Measurements from ENCODE around the gene RIIAD1.
"Not testable (repeated sequence)": the region's sequence is repeated elsewhere in the genome, so short reads cannot be mapped to it uniquely, and the experiment has no call there.

Gene RIIAD1

DNA sequence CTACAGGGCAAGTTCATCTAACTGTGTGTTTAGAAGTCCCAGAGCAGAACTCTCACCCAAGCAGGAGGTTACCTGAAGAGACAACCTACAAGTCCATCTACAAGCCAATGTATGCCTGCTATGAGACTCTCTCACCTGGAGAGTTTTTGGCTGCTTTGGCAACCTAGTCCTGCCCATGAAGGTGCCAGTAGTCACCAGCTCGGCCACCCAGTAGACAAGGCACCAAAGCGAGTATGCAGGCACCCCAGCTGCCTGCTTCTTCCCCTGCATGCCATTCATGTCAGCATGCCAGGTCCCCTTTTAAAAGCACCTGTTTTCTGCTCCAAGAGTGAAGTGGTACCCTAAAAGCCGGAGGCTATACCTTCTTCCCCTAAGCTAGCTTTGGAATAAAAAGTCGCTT lies 20.2 kb downstream of the RIIAD1 start:
- Mint-ChIP-seq H3K4me3 (no peak overlapping the region), H3K36me3 (no peaks in the 10 kb centered on the region), H3K4me1 (no peaks in the 10 kb centered on the region), H3K27me3 (no peaks in the 10 kb centered on the region), H3K9me3 (peaks cover 8% of the 10 kb centered on the region), H3K27ac (no peak overlapping the region)
- no peak for ATAC-seq

DNA sequence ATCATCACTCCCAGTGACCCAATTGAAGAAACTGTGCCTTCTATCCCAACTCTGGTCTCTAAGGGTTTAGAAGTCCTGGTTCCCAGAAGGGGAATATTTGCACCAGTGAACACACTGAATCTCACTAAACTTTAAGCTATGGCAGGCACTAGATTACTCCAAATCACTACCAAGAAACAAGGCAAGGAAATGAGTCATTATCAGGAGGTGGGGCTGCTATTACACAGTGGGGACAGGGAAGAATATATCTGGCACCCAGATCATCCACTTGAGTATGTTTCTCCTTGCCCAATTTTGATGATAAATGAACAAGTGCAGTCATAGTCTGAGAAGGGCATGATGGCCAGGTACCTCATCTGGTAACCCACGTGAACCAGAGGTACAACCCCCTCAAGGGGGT lies 35.0 kb downstream of the RIIAD1 start:
- Mint-ChIP-seq H3K27ac (no peak overlapping the region), H3K4me1 (no peaks in the 10 kb centered on the region), H3K27me3 (peaks cover 11% of the 10 kb centered on the region), H3K36me3 (peaks cover 42% of the 10 kb centered on the region), H3K9me3 (no peaks in the 10 kb centered on the region), H3K4me3 (no peak overlapping the region)
- ATAC-seq, result no peak

DNA sequence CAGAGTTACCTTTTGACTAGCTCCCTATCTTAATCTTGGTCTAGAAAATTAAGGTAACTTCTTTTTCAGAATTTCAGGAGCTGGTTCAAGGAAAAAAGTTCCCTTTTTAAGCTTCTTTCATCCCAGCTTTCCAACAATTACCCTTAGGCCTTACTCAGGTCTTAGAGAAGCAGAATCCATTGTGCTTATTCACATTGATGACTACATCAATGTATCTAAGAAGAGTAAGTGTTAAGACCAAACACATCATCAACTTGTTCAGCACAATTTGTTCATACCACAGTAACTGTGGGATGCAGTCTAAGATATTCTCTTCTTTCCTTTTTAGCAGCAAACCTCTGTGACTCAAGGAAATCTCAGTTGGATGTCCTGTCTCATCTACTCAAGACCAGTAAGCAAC lies 37.9 kb downstream of the RIIAD1 start:
- H3K4me3 Mint-ChIP-seq, result no peak overlapping the region
- no peak for ATAC-seq
- peaks cover 16% of the 10 kb centered on the region for H3K4me1 Mint-ChIP-seq
- no peak overlapping the region for H3K27ac Mint-ChIP-seq
- H3K36me3 Mint-ChIP-seq, result peaks cover 53% of the 10 kb centered on the region
- H3K9me3 Mint-ChIP-seq, result no peaks in the 10 kb centered on the region
- H3K27me3 Mint-ChIP-seq, result no peaks in the 10 kb centered on the region

DNA sequence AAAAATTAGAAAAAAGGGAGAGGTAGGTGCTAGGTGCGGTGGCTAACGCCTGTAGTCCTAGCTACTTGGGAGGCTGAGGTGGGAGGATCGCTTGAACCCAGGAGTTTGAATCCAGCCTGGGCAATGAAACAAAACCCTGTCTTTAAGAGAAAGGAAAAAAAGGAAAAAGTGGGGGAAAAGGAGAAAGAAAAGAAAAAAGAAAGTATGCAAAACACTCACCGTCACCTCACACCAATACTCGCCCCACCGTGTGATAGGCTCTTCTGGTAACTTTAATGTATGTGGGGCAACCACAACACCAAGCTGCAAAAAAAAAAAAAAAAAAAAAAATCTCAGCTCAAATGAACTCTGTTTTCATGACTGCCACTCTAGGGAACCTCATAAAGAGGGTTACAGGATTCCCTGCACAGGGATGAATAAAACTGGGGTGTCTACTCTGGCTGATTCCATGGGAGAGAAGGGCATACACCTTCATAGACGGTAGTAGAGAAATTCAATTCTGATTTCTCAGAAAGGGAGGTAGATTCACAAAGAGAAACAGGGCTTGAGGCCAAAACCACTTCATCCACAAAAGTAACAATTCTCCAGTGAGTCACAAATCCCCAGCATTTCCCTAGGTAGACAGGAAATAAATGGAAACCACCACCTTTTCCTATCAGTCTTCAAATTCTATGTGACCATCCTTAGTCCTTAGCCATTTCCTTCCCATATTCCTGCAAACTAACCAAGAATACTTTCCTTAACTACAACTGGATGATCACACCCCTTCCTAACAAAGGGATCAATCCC lies 39.5 kb downstream of the RIIAD1 start:
- H3K4me3 Mint-ChIP-seq, result no peak overlapping the region
- H3K36me3 Mint-ChIP-seq, result peaks cover 46% of the 10 kb centered on the region
- no peak overlapping the region for H3K27ac Mint-ChIP-seq

DNA sequence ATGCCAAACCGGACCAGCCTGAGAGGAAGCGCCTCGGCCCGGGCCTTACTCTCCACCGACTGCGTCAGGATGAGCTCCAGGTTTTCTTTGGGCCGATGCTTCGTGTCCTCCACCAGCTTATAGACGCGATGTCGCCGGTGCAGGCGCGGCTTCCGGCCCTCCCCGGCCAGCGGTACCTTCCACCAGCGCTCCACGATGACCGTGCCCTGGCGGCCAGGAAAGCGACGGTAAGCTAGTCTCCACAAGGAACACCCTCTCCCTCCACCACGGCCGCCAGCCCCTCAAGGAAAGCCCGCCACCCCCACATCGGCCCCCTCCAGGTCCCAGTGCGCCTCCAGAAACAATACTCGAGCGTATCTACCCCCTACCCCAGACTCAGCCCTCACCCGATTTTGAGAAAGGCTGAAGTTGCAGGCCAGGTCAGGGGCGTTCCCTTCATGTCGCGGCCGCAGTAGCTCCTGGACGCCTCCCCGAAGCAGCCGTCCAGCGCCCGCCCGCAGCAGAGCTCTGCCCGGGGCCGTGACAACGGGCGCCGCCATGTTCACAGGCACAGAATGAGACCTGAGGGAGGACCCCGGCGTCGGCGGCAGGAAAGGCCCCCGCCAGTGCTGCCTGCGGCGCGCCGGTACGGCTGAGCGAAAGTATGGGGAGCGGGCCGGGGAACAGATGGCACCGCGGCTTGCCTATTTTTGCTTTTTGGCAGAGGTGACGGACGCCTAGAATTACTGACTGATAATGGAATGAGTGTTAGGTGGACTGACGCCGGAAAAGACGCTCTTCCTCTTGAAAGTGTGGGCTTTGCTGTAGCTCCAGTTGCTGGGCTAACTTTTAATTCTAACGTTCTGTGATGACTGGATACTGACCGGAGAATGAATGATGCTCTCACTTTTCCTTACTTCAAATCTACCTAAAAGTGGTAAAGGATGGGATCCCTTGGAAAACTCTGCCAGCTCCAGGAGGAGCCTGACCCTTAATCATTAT lies 41.9 kb downstream of the RIIAD1 start, which contains the start of gene MRPL9:
Gene MRPL9 (minus strand): TSS at position 556 of the 981 bp plus-strand sequence. CDS start 17 bp downstream, at position 539.
- peaks cover 32% of the 10 kb centered on the region for H3K36me3 Mint-ChIP-seq
- H3K9me3 Mint-ChIP-seq, result no peaks in the 10 kb centered on the region
- H3K4me1 Mint-ChIP-seq, result peaks cover 18% of the 10 kb centered on the region
- ATAC-seq, result peak; percentile 99
- no peaks in the 10 kb centered on the region for H3K27me3 Mint-ChIP-seq
- H3K27ac Mint-ChIP-seq, result peak within 1 kb of the TSS; percentile 97
- H3K4me3 Mint-ChIP-seq, result peak within 1 kb of the TSS; percentile 88

More for the DNA sequence above, 39.5 kb downstream of the RIIAD1 start:
- H3K27me3 Mint-ChIP-seq, result no peaks in the 10 kb centered on the region
- H3K4me1 Mint-ChIP-seq, result peaks cover 18% of the 10 kb centered on the region
- no peaks in the 10 kb centered on the region for H3K9me3 Mint-ChIP-seq
- no peak for ATAC-seq

DNA sequence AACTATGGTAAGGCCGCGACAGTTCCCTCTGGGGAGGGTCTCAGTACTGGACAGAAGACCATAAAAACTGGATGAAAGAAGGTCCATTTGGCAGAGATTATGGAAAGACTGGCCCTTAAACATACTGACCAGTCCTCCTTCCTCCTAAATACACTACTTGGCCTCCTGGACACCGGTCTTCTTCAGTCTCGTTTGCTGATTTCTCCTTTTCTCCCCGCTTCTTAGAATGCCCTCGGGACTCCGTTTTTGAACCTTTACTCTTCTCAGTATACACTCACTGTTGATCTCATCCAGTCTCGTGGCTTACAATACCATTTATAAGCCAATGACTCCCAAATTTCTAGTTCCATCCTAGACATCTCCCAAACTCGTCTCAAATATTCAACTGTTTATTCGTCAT lies 42.7 kb downstream of the RIIAD1 start:
- peaks cover 18% of the 10 kb centered on the region for H3K4me1 Mint-ChIP-seq
- peak overlapping the region; percentile 88 for H3K4me3 Mint-ChIP-seq
- ATAC-seq, result no peak
- H3K36me3 Mint-ChIP-seq, result peaks cover 32% of the 10 kb centered on the region
- H3K27me3 Mint-ChIP-seq, result no peaks in the 10 kb centered on the region
- no peaks in the 10 kb centered on the region for H3K9me3 Mint-ChIP-seq
- H3K27ac Mint-ChIP-seq, result peak overlapping the region; percentile 97

DNA sequence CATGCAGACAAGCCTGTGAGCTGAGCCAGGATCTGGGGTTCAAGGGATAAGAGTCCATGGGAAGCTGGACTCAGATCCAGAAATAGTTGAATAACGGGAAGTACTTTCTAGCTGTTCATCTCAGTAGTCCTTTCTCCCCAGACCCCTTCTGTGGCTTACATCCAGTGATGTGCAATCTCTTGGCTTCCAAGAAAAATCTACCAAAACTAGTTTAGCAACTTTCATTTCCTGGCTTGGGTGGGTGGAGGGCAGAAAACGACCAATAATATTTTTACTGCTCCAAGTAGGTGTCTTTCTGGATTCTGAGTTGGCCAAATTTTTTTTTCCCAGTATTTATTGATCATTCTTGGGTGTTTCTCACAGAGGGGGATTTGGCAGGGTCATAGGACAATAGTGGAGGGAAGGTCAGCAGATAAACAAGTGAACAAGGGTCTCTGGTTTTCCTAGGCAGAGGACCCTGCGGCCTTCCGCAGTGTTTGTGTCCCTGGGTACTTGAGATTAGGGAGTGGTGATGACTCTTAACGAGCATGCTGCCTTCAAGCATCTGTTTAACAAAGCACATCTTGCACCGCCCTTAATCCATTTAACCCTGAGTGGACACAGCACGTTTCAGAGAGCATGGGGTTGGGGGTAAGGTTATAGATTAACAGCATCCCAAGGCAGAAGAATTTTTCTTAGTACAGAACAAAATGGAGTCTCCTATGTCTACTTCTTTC lies 47.2 kb downstream of the RIIAD1 start:
- H3K36me3 Mint-ChIP-seq, H3K27ac Mint-ChIP-seq, H3K27me3 Mint-ChIP-seq, H3K4me3 Mint-ChIP-seq, ATAC-seq, H3K9me3 Mint-ChIP-seq, H3K4me1 Mint-ChIP-seq: not testable (repeated sequence)

DNA sequence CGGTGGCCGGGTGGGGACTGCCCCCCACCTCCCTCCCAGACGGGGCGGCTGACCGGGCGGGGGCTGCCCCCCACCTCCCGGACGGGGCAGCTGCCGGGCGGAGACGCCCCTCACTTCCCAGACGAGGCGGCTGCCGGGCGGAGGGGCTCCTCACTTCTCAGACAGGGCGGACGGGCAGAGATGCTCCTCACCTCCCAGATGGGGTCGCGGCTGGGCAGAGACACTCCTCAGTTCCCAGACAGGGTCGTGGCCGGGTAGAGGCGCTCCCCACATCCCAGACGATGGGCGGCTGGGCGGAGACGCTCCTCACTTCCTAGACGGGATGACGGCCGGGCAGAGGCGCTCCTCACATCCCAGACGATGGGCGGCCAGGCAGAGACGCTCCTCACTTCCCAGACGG lies 47.9 kb downstream of the RIIAD1 start:
- H3K36me3 Mint-ChIP-seq, ATAC-seq, H3K27me3 Mint-ChIP-seq, H3K4me1 Mint-ChIP-seq, H3K9me3 Mint-ChIP-seq, H3K4me3 Mint-ChIP-seq, H3K27ac Mint-ChIP-seq: not testable (repeated sequence)

DNA sequence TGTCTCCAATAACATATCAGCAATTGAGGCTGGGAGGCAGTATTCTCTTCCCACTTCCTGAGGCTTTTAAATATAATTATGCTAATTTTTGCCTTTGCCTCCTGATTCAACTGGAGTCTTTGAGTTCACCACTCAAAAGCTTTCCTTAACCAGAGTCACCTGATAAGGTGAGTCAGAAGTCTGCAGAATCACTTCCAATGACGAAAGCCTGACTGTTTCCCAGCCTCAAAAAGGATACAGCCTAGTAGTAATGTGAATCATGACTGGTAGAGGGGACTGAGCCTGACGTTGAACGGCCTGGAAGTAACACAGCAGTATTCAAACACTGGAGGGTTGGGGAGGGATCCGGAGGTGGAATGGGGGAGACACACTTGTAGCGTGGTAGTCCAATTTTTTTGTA lies 52.4 kb downstream of the RIIAD1 start:
- Mint-ChIP-seq H3K9me3 (no peaks in the 10 kb centered on the region), H3K4me1 (no peaks in the 10 kb centered on the region), H3K27ac (no peak overlapping the region), H3K27me3 (no peaks in the 10 kb centered on the region), H3K4me3 (no peak overlapping the region), H3K36me3 (peaks cover 37% of the 10 kb centered on the region)
- ATAC-seq, result no peak

DNA sequence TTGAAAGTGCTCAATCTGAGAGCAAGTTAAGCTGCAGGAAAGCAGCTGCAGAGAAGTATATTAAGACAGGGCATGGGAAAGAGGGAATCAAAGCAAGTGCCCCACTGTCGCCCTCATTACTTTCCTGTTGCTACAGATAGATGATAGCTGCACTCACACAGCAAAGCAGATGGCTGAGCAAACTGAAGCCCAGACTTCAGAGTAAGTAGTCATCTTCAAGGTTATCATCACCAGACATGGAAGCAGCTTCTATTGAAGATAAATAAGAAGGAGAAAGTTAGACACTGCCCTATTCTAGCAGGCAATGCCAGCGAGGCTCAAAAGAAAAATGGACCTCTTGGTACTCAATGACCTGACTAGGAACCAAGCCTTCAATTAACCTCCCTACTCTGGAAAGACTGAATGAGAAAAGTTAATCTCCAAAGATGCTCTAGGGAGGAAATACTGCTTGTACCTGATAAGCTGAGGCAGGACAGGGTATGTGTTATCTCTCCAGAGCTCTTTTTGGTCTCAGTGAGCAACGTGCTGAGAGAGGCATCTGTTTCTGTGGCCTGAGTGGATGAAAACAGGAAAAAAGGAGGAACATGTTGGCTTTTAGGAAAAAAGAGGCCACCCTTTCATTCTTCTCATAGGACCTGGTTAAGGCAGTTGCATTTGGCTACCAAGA lies 53.1 kb downstream of the RIIAD1 start:
- no peak overlapping the region for H3K27ac Mint-ChIP-seq
- H3K36me3 Mint-ChIP-seq, result peaks cover 44% of the 10 kb centered on the region
- no peaks in the 10 kb centered on the region for H3K27me3 Mint-ChIP-seq
- H3K4me1 Mint-ChIP-seq, result no peaks in the 10 kb centered on the region
- no peak overlapping the region for H3K4me3 Mint-ChIP-seq
- ATAC-seq, result no peak
- no peaks in the 10 kb centered on the region for H3K9me3 Mint-ChIP-seq

DNA sequence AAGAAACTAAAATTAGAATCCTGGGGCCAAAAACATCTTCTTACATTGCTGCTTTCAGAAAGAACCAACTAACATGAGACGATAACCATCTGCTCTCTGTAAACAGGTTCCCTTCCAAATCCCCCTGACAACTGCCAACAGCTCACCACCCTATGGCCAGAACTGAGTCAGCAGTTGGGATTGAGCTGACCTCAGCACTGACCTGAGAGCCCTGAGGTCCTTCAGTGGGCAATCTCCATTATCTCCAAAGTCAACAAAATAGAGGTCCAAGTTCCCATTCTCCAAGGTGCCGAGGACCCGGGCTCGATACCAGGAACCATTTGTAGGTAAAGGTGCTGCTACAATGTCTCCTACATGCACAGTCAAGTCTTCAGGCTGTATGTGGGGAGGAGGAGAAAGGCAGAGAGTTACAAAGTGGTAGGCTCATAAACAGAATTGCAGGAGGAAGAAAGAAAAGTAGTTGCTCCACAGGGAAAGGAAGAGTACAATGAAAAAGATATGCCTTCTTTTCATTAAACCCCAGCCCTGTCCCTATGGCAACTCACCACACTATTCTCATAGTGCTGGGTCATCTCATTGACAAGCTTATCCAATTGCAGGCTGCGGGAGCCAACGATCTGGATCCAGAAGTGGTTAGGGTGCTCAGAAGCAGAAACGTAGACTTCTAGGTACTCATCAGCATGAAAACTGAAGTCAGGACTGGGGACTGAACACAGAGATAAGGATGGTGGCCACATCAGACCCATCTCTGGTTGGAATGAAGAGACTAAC lies 54.8 kb downstream of the RIIAD1 start:
- H3K36me3 Mint-ChIP-seq, result peaks cover 44% of the 10 kb centered on the region
- H3K4me3 Mint-ChIP-seq, result no peak overlapping the region
- no peak for ATAC-seq
- no peaks in the 10 kb centered on the region for H3K4me1 Mint-ChIP-seq
- no peaks in the 10 kb centered on the region for H3K9me3 Mint-ChIP-seq
- H3K27me3 Mint-ChIP-seq, result no peaks in the 10 kb centered on the region
- H3K27ac Mint-ChIP-seq, result no peak overlapping the region

DNA sequence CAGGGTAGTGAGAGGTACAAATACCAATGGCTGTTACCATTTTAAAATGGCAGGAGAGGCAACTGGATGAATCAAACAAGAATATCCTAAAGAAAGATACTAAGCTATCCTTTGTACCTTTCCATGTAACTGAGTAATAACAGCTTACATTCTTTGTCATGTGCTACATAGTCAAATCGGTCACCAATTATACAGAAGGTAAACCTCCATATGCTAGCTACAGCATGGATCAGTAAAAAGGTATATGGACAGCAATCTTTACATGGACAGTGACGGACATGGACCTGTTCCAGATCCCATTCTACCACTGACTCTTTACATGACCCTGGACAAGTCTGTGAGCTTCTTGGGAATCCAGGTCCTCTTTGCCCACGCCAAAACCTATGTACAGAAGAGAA lies 55.3 kb downstream of the RIIAD1 start:
- ATAC-seq, result no peak
- Mint-ChIP-seq H3K4me1 (no peaks in the 10 kb centered on the region), H3K27me3 (no peaks in the 10 kb centered on the region), H3K27ac (no peak overlapping the region), H3K9me3 (no peaks in the 10 kb centered on the region), H3K36me3 (peaks cover 49% of the 10 kb centered on the region), H3K4me3 (no peak overlapping the region)

DNA sequence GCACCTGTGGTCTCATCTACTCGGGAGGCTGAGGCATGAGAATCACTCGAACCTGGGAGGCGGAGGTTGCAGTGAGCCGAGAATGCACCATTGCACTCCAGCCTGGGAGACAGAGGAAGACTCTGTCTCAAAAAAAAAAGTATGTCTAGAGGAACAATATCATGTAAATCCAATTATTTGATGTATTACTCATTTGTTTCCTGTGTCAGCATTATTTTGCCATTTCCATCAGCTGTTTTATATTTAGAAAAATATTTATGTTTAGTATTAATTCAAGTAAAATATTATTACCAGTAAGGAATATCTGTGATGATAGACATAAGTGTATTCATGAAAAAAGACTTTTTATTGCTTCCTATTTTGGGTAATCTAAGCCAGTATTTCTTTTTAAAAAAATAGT lies 56.0 kb downstream of the RIIAD1 start:
- no peak for ATAC-seq
- H3K9me3 Mint-ChIP-seq, result no peaks in the 10 kb centered on the region
- H3K4me1 Mint-ChIP-seq, result no peaks in the 10 kb centered on the region
- H3K4me3 Mint-ChIP-seq, result no peak overlapping the region
- peaks cover 50% of the 10 kb centered on the region for H3K36me3 Mint-ChIP-seq
- H3K27me3 Mint-ChIP-seq, result no peaks in the 10 kb centered on the region
- H3K27ac Mint-ChIP-seq, result no peak overlapping the region
